DND-41 (cell line): ENCODE measurements around the gene HSF2BP.

Experiments used
- ATAC-seq: fragments of 200-7000 bp; cut with Tn5 transposase; 3 replicates; pipeline ENCODE4 v1.9.1; 2021; ENCODE audit warnings: low read depth; ENCODE audit not compliant: insufficient read depth
- DNase-seq: peaks from one replicate; pipeline ENCODE4 v3.0.0-alpha.2; 2020
- H2AFZ ChIP-seq: 2 replicates; pipeline ENCODE4 v1.6.0; 2012; ENCODE audit warnings: low read depth, low read length
- H3K27ac ChIP-seq: 2 replicates; pipeline ENCODE4 v1.5.1; 2012; ENCODE audit warnings: low read length, inconsistent platforms
- H3K27me3 ChIP-seq: fragments of 200-600 bp; sonication (generic); 2 replicates; pipeline ENCODE4 v1.6.0; 2012; ENCODE audit warnings: low read length, mild to moderate bottlenecking, inconsistent platforms; ENCODE audit not compliant: insufficient read depth, poor library complexity
- H3K36me3 ChIP-seq: 2 replicates; pipeline ENCODE4 v1.5.1; 2012; ENCODE audit warnings: low read length, inconsistent platforms; ENCODE audit not compliant: insufficient read depth
- H3K4me1 ChIP-seq: 2 replicates; pipeline ENCODE4 v1.5.1; 2012; ENCODE audit warnings: mild to moderate bottlenecking, low read length; ENCODE audit not compliant: insufficient read depth
- H3K4me2 ChIP-seq: 2 replicates; pipeline ENCODE4 v1.6.0; 2012; ENCODE audit warnings: mild to moderate bottlenecking, moderate library complexity, low read length, inconsistent platforms; ENCODE audit not compliant: insufficient read depth
- H3K4me3 ChIP-seq, 2 experiments: fragments of 200-600 bp in 1 of 2; shearing (Covaris generic) in 1 of 2; 2 replicates each; pipeline ENCODE4 v1.5.1; 2012 to 2016; ENCODE audit warnings: inconsistent platforms in 2 of 2, low read length in 2 of 2, mild to moderate bottlenecking in 2 of 2, low read depth in 1 of 2, moderate library complexity in 1 of 2
- H3K79me2 ChIP-seq: 2 replicates; pipeline ENCODE4 v1.6.0; 2012; ENCODE audit warnings: low read length, inconsistent platforms; ENCODE audit not compliant: insufficient read depth
- H3K9ac ChIP-seq: 2 replicates; pipeline ENCODE4 v1.6.0; 2012; ENCODE audit warnings: low read depth, mild to moderate bottlenecking, inconsistent platforms, low read length, moderate library complexity
- H3K9me3 ChIP-seq: 2 replicates; pipeline ENCODE4 v1.5.1; 2012; ENCODE audit warnings: low read length, moderate library complexity, mild to moderate bottlenecking, inconsistent platforms; ENCODE audit not compliant: insufficient read depth, severe bottlenecking
- H4K20me1 ChIP-seq: 2 replicates; pipeline ENCODE4 v1.6.0; 2012; ENCODE audit warnings: low read length; ENCODE audit not compliant: insufficient read depth
- EZH2 ChIP-seq: IDR thresholded peaks from 3 replicates; pipeline ENCODE4 v1.6.1; 2012; ENCODE audit warnings: borderline replicate concordance, low read depth, mild to moderate bottlenecking, moderate library complexity, low read length, inconsistent platforms; ENCODE audit not compliant: severe bottlenecking
- TF ChIP-seq, protein P1 (sequence below): IDR thresholded peaks from 2 replicates; pipeline ENCODE4 v1.5.1; 2012; ENCODE audit warnings: borderline replicate concordance, low read length, moderate library complexity, mild to moderate bottlenecking; ENCODE audit not compliant: poor library complexity, severe bottlenecking; ENCODE audit errors: extremely low read depth

HSF2BP gene

DNA sequence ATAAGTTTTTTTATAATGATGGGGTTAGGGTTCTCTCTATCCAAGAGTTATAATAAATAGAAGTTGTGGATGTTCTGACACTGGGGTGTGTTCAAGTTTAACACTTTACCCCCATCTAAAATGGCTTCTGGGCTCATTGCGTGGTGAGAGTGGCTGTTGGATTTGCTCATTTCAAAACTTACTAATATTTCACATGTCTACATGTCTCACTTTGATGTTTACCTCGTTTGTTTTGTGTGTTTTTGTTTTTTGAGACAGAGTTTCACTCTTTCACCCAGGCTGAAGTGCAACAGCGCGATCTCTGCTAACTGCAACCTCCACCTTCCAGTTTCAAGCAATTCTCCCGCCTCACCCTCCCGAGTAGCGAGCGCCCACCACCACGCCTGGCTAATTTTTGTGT is 3.7 kb upstream of the HSF2BP start:
- Histone ChIP-seq H3K4me3 (no peak overlapping the region), H3K4me1 (peaks cover 36% of the 10 kb centered on the region), H3K27ac (no peak overlapping the region), H3K9ac (no peak overlapping the region), H3K79me2 (peaks cover 90% of the 10 kb centered on the region), H3K36me3 (peaks cover 50% of the 10 kb centered on the region), H3K9me3 (no peaks in the 10 kb centered on the region), H4K20me1 (peaks cover 49% of the 10 kb centered on the region), H3K4me2 (no peak overlapping the region), H3K27me3 (no peaks in the 10 kb centered on the region), H2AFZ (no peak overlapping the region)
- DNase-seq: no peak
- no peak for ATAC-seq
- no peak for TF ChIP-seq EZH2
- TF ChIP-seq, protein P1, sequence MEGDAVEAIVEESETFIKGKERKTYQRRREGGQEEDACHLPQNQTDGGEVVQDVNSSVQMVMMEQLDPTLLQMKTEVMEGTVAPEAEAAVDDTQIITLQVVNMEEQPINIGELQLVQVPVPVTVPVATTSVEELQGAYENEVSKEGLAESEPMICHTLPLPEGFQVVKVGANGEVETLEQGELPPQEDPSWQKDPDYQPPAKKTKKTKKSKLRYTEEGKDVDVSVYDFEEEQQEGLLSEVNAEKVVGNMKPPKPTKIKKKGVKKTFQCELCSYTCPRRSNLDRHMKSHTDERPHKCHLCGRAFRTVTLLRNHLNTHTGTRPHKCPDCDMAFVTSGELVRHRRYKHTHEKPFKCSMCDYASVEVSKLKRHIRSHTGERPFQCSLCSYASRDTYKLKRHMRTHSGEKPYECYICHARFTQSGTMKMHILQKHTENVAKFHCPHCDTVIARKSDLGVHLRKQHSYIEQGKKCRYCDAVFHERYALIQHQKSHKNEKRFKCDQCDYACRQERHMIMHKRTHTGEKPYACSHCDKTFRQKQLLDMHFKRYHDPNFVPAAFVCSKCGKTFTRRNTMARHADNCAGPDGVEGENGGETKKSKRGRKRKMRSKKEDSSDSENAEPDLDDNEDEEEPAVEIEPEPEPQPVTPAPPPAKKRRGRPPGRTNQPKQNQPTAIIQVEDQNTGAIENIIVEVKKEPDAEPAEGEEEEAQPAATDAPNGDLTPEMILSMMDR: no peak

DNA sequence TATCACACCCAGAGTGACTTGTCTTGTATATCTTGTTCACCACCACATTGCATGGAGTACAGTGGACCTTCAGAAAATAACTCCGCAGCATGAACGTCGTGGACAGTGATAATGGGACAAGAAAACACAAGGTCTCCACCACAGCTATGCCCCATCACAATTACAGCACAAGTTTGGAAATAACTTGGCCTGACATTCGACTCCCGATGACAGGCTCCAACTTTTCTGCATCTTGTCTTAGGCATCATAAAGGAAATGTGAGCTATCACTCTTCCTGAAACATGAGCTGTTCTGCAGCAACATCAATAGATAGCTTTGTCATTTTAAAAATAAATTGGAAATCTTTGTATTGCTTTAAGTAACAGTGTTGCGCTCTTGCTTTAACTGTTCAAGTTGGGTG is 3.0 kb upstream of the HSF2BP start:
- Histone ChIP-seq H3K27me3 (no peaks in the 10 kb centered on the region), H3K36me3 (peaks cover 50% of the 10 kb centered on the region), H3K79me2 (peaks cover 84% of the 10 kb centered on the region), H3K4me1 (peaks cover 36% of the 10 kb centered on the region), H4K20me1 (peaks cover 44% of the 10 kb centered on the region), H3K27ac (no peak overlapping the region), H3K4me2 (peak overlapping the region; percentile 79; the same call in 1 of the 2 replicates), H3K4me3 (no peak overlapping the region), H3K9me3 (no peaks in the 10 kb centered on the region), H3K9ac (no peak overlapping the region), H2AFZ (no peak overlapping the region)
- ATAC-seq (no peak), DNase-seq (no peak)
- TF ChIP-seq, protein P1: no peak
- no peak for TF ChIP-seq EZH2

DNA sequence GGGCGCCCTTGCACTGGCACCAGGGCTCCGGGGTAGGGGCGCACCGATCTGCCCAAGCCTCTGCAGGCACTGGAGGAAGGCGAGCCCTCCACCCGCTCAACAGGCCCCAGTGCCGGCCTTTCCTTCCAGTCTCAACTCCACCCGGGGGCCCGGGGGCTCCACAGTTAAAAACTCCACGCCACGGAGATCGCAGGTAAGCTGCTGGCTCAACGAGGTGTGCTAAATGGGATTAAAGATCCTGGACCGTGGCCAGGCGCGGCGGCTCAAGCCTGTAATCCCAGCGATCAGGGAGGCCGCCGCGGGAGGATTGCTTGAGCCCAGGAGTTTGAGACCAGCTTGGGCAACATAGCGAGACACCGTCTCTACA is 536 bp downstream of the HSF2BP start:
- Histone ChIP-seq H3K4me2 (peak overlapping the region; percentile 79), H3K4me1 (peaks cover 36% of the 10 kb centered on the region), H2AFZ (peak overlapping the region; percentile 90), H4K20me1 (peaks cover 22% of the 10 kb centered on the region; the same call in 1 of the 2 replicates), H3K9me3 (no peaks in the 10 kb centered on the region), H3K27ac (peak overlapping the region; percentile 82), H3K79me2 (peaks cover 48% of the 10 kb centered on the region), H3K4me3 (peak overlapping the region in 1 of 2 experiments; percentile 94; a peak in 3 of 4 replicates), H3K9ac (peak overlapping the region; percentile 91), H3K27me3 (no peaks in the 10 kb centered on the region), H3K36me3 (peaks cover 27% of the 10 kb centered on the region)
- no peak for TF ChIP-seq EZH2
- TF ChIP-seq, protein P1: no peak
- DNase-seq (no peak), ATAC-seq (no peak)
